ENCODE measurements around the gene MAPK8IP1. TPM values are rescaled to one million over a fixed set of nuclear protein-coding genes. Genes with fewer than 3 reads are reported as not detected.

The MAPK8IP1 gene
- total RNA-seq, result 1.4 and 2.1 TPM in 2 replicates
- 1.5 TPM for total RNA-seq (2013)
- 4.0 and 9.1 TPM in 2 replicates for polyA plus RNA-seq
- 14.0 and 22.5 TPM in 2 replicates for polyA minus RNA-seq

DNA sequence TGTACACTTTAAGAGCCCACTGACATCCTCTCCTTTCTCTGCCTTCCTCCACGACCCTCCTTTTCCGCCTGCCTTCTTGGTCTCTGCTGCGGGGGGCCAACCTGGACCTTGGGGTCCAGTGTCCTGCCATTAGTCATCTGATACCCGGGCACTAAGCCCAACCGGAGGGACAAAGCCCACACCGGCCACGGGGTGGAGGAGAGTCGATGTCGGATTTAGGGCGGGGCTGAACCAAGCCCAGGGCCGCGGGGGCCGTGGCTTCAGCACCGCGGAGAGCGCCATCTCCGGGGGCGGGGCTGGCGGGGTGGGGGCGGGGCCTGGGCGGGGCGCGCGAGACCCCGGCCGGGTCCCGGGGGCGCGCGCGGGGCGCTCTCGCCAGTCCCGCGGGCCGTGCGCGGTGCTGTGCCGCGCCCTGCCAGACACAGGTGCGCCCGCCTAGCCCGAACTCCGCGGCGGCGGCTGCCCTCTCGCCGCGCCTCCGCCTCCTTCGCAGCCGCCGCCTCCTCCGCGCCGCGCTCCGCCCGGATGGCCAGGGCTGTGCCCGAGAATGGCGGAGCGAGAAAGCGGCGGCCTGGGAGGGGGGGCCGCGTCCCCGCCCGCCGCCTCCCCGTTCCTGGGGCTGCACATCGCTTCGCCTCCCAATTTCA, at the start of gene MAPK8IP1:
Gene MAPK8IP1 (plus strand): TSS at position 378 of the 647 bp plus-strand sequence. CDS start 170 bp downstream, at position 548.
- 3% methylated on average over 73 of the region's 73 CpGs for WGBS (ENCODE audit: insufficient coverage)
- Mint-ChIP-seq H3K27ac (peak within 1 kb of the TSS; percentile 77), H3K4me3 (peak within 1 kb of the TSS; percentile 82), H3K9me3 (ENCODE audit: insufficient read depth) (no peaks in the 10 kb centered on the region), H3K4me1 (peaks cover 12% of the 10 kb centered on the region), H3K27me3 (no peaks in the 10 kb centered on the region)
- H3K9ac ChIP-seq (ENCODE audit: low read length), result peak within 1 kb of the TSS; percentile 63
- no peaks in the 10 kb centered on the region for H3K9me3 ChIP-seq (ENCODE audit: control extremely low read depth in 1 of 3, control insufficient read depth in 2 of 3, insufficient read depth in 1 of 3, low read length in 2 of 3)
- H3K4me2 ChIP-seq (replicated peaks; ENCODE audit: low read depth, low read length, poor library complexity, severe bottlenecking), result peak within 1 kb of the TSS; percentile 86
- ChIA-PET CTCF (interaction anchor here (1.1 kb wide), 1 partner anchor 9 kb away, joined by 3 read pairs; no protein-coding TSS in a partner anchor), POLR2A (interaction anchor here (1.5 kb wide), 1 partner anchor 38 kb away, joined by 3 read pairs; the partner anchor contains the start of gene CRY2)
- no peaks in the 10 kb centered on the region for H3K79me2 ChIP-seq (ENCODE audit: control insufficient read depth, insufficient read depth, low read length)
- ATAC-seq (ENCODE audit: low read depth), result peak; percentile 91
- H3K4me1 ChIP-seq (ENCODE audit: control insufficient read depth in 2 of 2, insufficient read depth in 2 of 2, low read length in 2 of 2), result peaks cover 11 to 12% of the 10 kb centered on the region in 2 donors
- TF ChIP-seq EZH2 (IDR thresholded peaks at IDR 0.05; ENCODE audit: borderline replicate concordance, insufficient read depth, low read depth, low read length, poor library complexity, severe bottlenecking) (no peak), CTCF (IDR thresholded peaks at IDR 0.05) (no peak)
- H3K36me3 ChIP-seq (replicated peaks in 1 of 2; ENCODE audit: control extremely low read depth in 1 of 2, control insufficient read depth in 1 of 2, extremely low read depth in 1 of 2, insufficient read depth in 2 of 2, low read length in 1 of 2), result peaks cover 0 to 10% of the 10 kb centered on the region in 2 experiments
- peak within 1 kb of the TSS; percentile 51 for H2AFZ ChIP-seq (ENCODE audit: insufficient read depth, low read depth, low read length, poor library complexity, severe bottlenecking)
- DNase-seq, result peak; percentile 77
- H3K4me3 ChIP-seq (ENCODE audit: control extremely low read depth in 1 of 5, extremely low read depth in 1 of 5, insufficient read depth in 1 of 5, low read depth in 2 of 5, low read length in 4 of 5), result peak within 1 kb of the TSS in 4 of 5 experiments; percentile 32 to 59 (median 50)
- H4K20me1 ChIP-seq (ENCODE audit: control insufficient read depth, insufficient read depth, low read length, poor library complexity, severe bottlenecking), result peaks cover 21% of the 10 kb centered on the region
- H3K27me3 ChIP-seq (replicated peaks in 1 of 4; ENCODE audit: control extremely low read depth in 1 of 4, control insufficient read depth in 3 of 4, insufficient read depth in 4 of 4, low read length in 3 of 4), result peaks cover 0 to 13% (median 0%) of the 10 kb centered on the region in 4 experiments
- no peak within 1 kb of the TSS for H3K27ac ChIP-seq (ENCODE audit: low read length in 2 of 2)
- intact Hi-C loops (cut with micrococcal nuclease), result loop anchor here (1.0 kb wide), 3 partner anchors 14 to 38 kb away; partner anchors contain the start of gene CRY2

GRCh38 chr11:45839204-45839603, 46.2 kb upstream of the MAPK8IP1 start:
- H3K4me3 ChIP-seq (ENCODE audit: control extremely low read depth in 1 of 5, extremely low read depth in 1 of 5, insufficient read depth in 1 of 5, low read depth in 2 of 5, low read length in 4 of 5), result no peak overlapping the region
- POLR2A ChIA-PET, result interaction anchor here (0.6 kb wide), 1 partner anchor 18 kb away, joined by 3 read pairs; no protein-coding TSS in a partner anchor
- H3K4me1 ChIP-seq (ENCODE audit: control insufficient read depth in 2 of 2, insufficient read depth in 2 of 2, low read length in 2 of 2), result peaks cover 7 to 11% of the 10 kb centered on the region in 2 donors
- no peak overlapping the region for H2AFZ ChIP-seq (ENCODE audit: insufficient read depth, low read depth, low read length, poor library complexity, severe bottlenecking)
- no peak overlapping the region for H3K27ac ChIP-seq (ENCODE audit: low read length in 2 of 2)
- H4K20me1 ChIP-seq (ENCODE audit: control insufficient read depth, insufficient read depth, low read length, poor library complexity, severe bottlenecking), result no peaks in the 10 kb centered on the region
- intact Hi-C loops (cut with micrococcal nuclease), result no loop called here
- CTCF ChIA-PET, result interaction anchor here (1.3 kb wide), 1 partner anchor 167 kb away, joined by 3 read pairs; no protein-coding TSS in a partner anchor
- H3K4me2 ChIP-seq (replicated peaks; ENCODE audit: low read depth, low read length, poor library complexity, severe bottlenecking), result no peak overlapping the region
- no peak for TF ChIP-seq EZH2 (IDR thresholded peaks at IDR 0.05; ENCODE audit: borderline replicate concordance, insufficient read depth, low read depth, low read length, poor library complexity, severe bottlenecking)
- no peak for TF ChIP-seq CTCF (IDR thresholded peaks at IDR 0.05)
- H3K9ac ChIP-seq (ENCODE audit: low read length), result no peak overlapping the region
- H3K79me2 ChIP-seq (ENCODE audit: control insufficient read depth, insufficient read depth, low read length), result no peaks in the 10 kb centered on the region
- H3K27me3 ChIP-seq (replicated peaks in 1 of 4; ENCODE audit: control extremely low read depth in 1 of 4, control insufficient read depth in 3 of 4, insufficient read depth in 4 of 4, low read length in 3 of 4), result peaks cover 0 to 5% (median 0%) of the 10 kb centered on the region in 4 experiments
- WGBS (ENCODE audit: insufficient coverage), result 100% methylated on average over 1 of the region's 6 CpGs
- no peak for ATAC-seq (ENCODE audit: low read depth)
- Mint-ChIP-seq H3K27ac (no peak overlapping the region), H3K9me3 (ENCODE audit: insufficient read depth) (no peaks in the 10 kb centered on the region), H3K4me3 (no peak overlapping the region), H3K4me1 (peaks cover 24% of the 10 kb centered on the region), H3K27me3 (no peaks in the 10 kb centered on the region)
- no peak for DNase-seq
- no peaks in the 10 kb centered on the region for H3K9me3 ChIP-seq (ENCODE audit: control extremely low read depth in 1 of 3, control insufficient read depth in 2 of 3, insufficient read depth in 1 of 3, low read length in 2 of 3)
- no peaks in the 10 kb centered on the region for H3K36me3 ChIP-seq (replicated peaks in 1 of 2; ENCODE audit: control extremely low read depth in 1 of 2, control insufficient read depth in 1 of 2, extremely low read depth in 1 of 2, insufficient read depth in 2 of 2, low read length in 1 of 2)

Data from B cell (primary cell).